Liver (tissue), 9 donors: ENCODE data around the gene MATN4. TPM values are rescaled to one million over a fixed set of nuclear protein-coding genes. Genes with fewer than 3 reads are reported as not detected.

Source experiments
- DNase-seq: peaks from one replicate; pipeline ENCODE4 v3.0.0-alpha.2; 2017; ENCODE audit warnings: low spot score
- H3K27ac ChIP-seq, 2 donors: one replicate each; pipeline ENCODE4 v1.7.0; 2013; ENCODE audit warnings: inconsistent platforms in 2 of 2, low read length in 2 of 2, control low read depth in 1 of 2, low read depth in 1 of 2, mild to moderate bottlenecking in 1 of 2
- H3K27me3 ChIP-seq, 4 donors: one replicate each; pipeline versions ENCODE4 v1.6.1 to v1.7.0; 2013; ENCODE audit warnings: low read length in 3 of 4, inconsistent platforms in 1 of 4, mild to moderate bottlenecking in 1 of 4, moderate library complexity in 1 of 4; ENCODE audit not compliant: control insufficient read depth in 4 of 4, insufficient read depth in 4 of 4
- H3K36me3 ChIP-seq, 4 donors: one replicate each; pipeline versions ENCODE4 v1.6.1 to v1.7.0; 2013; ENCODE audit warnings: low read length in 3 of 4, mild to moderate bottlenecking in 3 of 4, low read depth in 1 of 4, moderate library complexity in 1 of 4; ENCODE audit not compliant: control insufficient read depth in 4 of 4, insufficient read depth in 3 of 4
- H3K4me1 ChIP-seq, 4 donors: one replicate each; pipeline versions ENCODE4 v1.6.1 to v1.7.0; 2013; ENCODE audit warnings: low read length in 3 of 4, mild to moderate bottlenecking in 3 of 4, moderate library complexity in 1 of 4; ENCODE audit not compliant: control insufficient read depth in 4 of 4, insufficient read depth in 4 of 4
- H3K4me3 ChIP-seq, 3 donors: one replicate each; pipeline versions ENCODE4 v1.6.1 to v1.7.0; 2013; ENCODE audit warnings: low read length in 3 of 3, control low read depth in 1 of 3, low read depth in 1 of 3, mild to moderate bottlenecking in 1 of 3
- H3K9ac ChIP-seq, 2 donors: one replicate each; pipeline ENCODE4 v1.7.0; 2013; ENCODE audit warnings: low read length in 2 of 2, mild to moderate bottlenecking in 2 of 2, moderate library complexity in 2 of 2, control low read depth in 1 of 2, low read depth in 1 of 2
- H3K9me3 ChIP-seq, 4 donors: one replicate each; pipeline versions ENCODE4 v1.6.1 to v1.7.0; 2013; ENCODE audit warnings: low read length in 3 of 4; ENCODE audit not compliant: control insufficient read depth in 4 of 4
- EGR1 ChIP-seq, 2 donors: IDR thresholded peaks; 2 replicates each; pipeline ENCODE4 v1.6.1; 2016 to 2018; ENCODE audit warnings: antibody characterized with exemption in 2 of 2, low read depth in 2 of 2
- FOXA1 ChIP-seq: IDR thresholded peaks from 2 replicates; pipeline ENCODE4 v1.6.1; 2016; ENCODE audit warnings: antibody characterized with exemption
- FOXA2 ChIP-seq: IDR thresholded peaks from 2 replicates; pipeline ENCODE4 v1.6.1; 2016; ENCODE audit warnings: antibody characterized with exemption
- GABPA ChIP-seq, 2 donors: IDR thresholded peaks in 1 of 2; conservative IDR thresholded peaks in 1 of 2; 2 replicates each; pipeline ENCODE4 v1.6.1; 2016; ENCODE audit warnings: antibody characterized with exemption in 2 of 2, mild to moderate bottlenecking in 1 of 2, moderate library complexity in 1 of 2
- HNF4A ChIP-seq, 2 donors: conservative IDR thresholded peaks; 2 replicates each; pipeline ENCODE4 v1.6.1; 2016; ENCODE audit warnings: antibody characterized with exemption in 2 of 2, mild to moderate bottlenecking in 2 of 2
- HNF4G ChIP-seq: IDR thresholded peaks from 2 replicates; pipeline ENCODE4 v1.6.1; 2016; ENCODE audit warnings: antibody characterized with exemption
- JUND ChIP-seq, 2 donors: IDR thresholded peaks; 2 replicates each; pipeline ENCODE4 v1.6.1; 2016; ENCODE audit warnings: antibody characterized with exemption in 2 of 2
- NR2F2 ChIP-seq: IDR thresholded peaks from 2 replicates; pipeline ENCODE4 v1.6.1; 2016; ENCODE audit warnings: antibody characterized with exemption
- RAD21 ChIP-seq, 2 donors: IDR thresholded peaks; 2 replicates each; pipeline ENCODE4 v1.6.1; 2016; ENCODE audit warnings: antibody characterized with exemption in 2 of 2, mild to moderate bottlenecking in 2 of 2
- RXRA ChIP-seq, 2 donors: IDR thresholded peaks; 2 replicates each; pipeline ENCODE4 v1.6.1; 2017 to 2018; ENCODE audit warnings: antibody characterized with exemption in 2 of 2, mild to moderate bottlenecking in 1 of 2
- SP1 ChIP-seq: IDR thresholded peaks from 2 replicates; pipeline ENCODE4 v1.6.1; 2018; ENCODE audit warnings: antibody characterized with exemption, mild to moderate bottlenecking
- TAF1 ChIP-seq: conservative IDR thresholded peaks from 2 replicates; pipeline ENCODE4 v1.6.1; 2016; ENCODE audit warnings: antibody characterized with exemption, mild to moderate bottlenecking
- YY1 ChIP-seq: IDR thresholded peaks from 2 replicates; pipeline ENCODE4 v1.6.1; 2016; ENCODE audit warnings: antibody characterized with exemption, mild to moderate bottlenecking
- WGBS: extraction: QIAGEN DNeasy Blood & Tissue Kit; methylation state at CpG from one replicate; pipeline ENCODE4 v1.1.7; 2013; 5-methylcytosine and 5-hydroxymethylcytosine counted together
- polyA plus RNA-seq, 2 donors: library from polyadenylated mRNA; stranded (reverse) in 1 of 2; unstranded in 1 of 2; fragments of 200-250 nt in 1 of 2; fragments of >200 nt in 1 of 2; fragmentation: Nextera tagmentation in 1 of 2; extraction: Ambion mirVana in 1 of 2; gene quantifications; one replicate each; pipeline versions ENCODE4 v1.2.1 to v1.2.3, GENCODE V29; 2013 to 2015
- total RNA-seq, 2 donors: library from RNA; depleted of rRNA; stranded (reverse); fragments of >200 nt; gene quantifications; one replicate each; pipeline ENCODE4 v1.2.3, GENCODE V29; 2014
- TF ChIP-seq, protein P1 (sequence below): IDR thresholded peaks from 2 replicates; pipeline ENCODE4 v1.6.1; 2016; ENCODE audit warnings: antibody characterized with exemption
- TF ChIP-seq, protein P2 (sequence below): IDR thresholded peaks from 2 replicates; pipeline ENCODE4 v1.6.1; 2016; ENCODE audit warnings: antibody characterized with exemption
- TF ChIP-seq, protein P3 (sequence below): IDR thresholded peaks from 2 replicates; pipeline ENCODE4 v1.6.1; 2016; ENCODE audit warnings: antibody characterized with exemption, mild to moderate bottlenecking
- TF ChIP-seq, protein P4 (sequence below): IDR thresholded peaks from 2 replicates; pipeline ENCODE4 v1.6.1; 2016; ENCODE audit warnings: antibody characterized with exemption
- TF ChIP-seq, protein P5 (sequence below): fragments of 150-350 bp; IDR thresholded peaks from 2 replicates; pipeline ENCODE4 v1.5.1; 2017; ENCODE audit warnings: improper control_type of control experiment, low read depth, low read length; ENCODE audit not compliant: missing input control
- donor health status: healthy.
- donor health status: healthy.
- donor health status: healthy.
- donor health status: healthy.
- donor health status: healthy.

The MATN4 gene
- total and polyA plus RNA-seq, 4 donors, result 0.05 TPM; not detected in 3

DNA sequence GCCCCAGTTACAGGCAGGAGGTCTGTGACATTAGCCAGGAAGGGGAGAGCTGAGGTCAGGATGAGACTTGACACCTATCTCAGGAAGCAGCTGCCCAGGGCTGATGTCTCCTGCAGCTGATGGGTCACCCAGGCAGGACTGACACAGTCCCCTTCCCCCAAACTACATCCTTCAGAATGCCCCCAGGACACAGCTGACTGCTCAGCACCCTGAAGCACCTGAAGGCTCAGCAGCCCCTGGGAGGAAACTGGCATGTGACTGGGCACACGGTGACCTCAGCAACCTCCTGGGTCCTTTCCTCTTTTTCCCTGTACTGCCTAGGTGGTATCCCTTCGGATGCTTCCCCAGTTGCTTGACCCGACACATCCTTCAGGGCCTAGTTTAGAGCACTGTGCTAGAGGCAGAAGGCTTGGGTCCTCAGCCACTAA, 38.2 kb upstream of the MATN4 start:
- 14% methylated on average over 3 of the region's 3 CpGs for WGBS
- no peaks in the 10 kb centered on the region for H3K9me3 ChIP-seq
- peak overlapping the region; percentile 81 to 97 for H3K27ac ChIP-seq
- no peak for DNase-seq
- peaks cover 0 to under 1% (median 0%) of the 10 kb centered on the region in 4 donors for H3K36me3 ChIP-seq
- H3K27me3 ChIP-seq, result no peaks in the 10 kb centered on the region
- TF ChIP-seq FOXA1 (no peak), NR2F2 (peak; percentile 7), RXRA (IDR thresholded peaks at IDR 0.05) (peak in 1 of 2 donors; percentile 21)
- peak overlapping the region; percentile 57 to 99 for H3K9ac ChIP-seq
- peak overlapping the region; percentile 80 to 96 (median 88) for H3K4me3 ChIP-seq
- H3K4me1 ChIP-seq, result peaks cover under 1 to 35% (median 10%) of the 10 kb centered on the region in 4 donors

DNA sequence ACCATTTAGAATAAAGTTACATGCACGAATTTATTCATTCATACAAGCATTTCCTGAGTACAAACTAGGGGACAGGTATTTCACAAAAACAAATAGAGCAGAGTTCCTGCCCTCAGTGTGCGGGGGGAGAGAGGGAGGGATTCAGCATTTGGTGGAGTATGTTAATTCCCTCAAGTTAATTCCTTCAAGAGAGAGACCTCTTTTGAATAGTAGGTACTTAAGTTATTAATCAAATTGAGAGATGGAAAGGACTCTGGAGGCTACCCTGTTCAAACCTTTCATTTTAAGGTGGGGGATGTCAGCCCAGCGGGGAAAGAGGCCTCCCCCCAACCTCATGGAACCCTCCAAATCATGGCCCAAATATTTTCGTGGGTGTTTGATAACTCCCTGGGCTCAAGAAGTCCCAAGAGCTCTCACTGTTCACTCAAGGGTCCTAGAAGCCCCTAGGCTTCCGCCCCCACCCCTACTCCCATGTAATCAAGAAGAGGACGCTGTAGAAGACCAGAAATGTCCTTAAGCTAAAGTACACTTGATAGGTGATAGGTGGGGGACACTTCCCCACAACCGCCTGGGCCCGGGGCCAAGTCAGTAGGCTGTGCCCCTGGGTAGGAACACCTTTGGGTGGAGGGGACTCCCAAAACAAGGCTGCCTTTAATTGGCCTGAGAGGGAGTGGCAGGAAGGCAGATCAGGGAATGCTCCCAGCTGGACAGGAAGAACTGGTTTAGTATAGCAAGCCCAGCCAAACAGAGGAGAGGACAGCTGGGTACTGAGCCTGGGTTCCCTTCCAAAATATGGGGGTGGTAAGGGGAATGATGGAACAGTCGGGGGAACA, 37.2 kb upstream of the MATN4 start:
- DNase-seq, result no peak
- TF ChIP-seq SP1 (peak; percentile 17), GABPA (IDR thresholded peaks at IDR 0.05 in 1 of 2, conservative IDR thresholded peaks at IDR 0.05 in 1 of 2) (no peak), HNF4A (conservative IDR thresholded peaks at IDR 0.05) (peak in 1 of 2 donors; percentile 61), TAF1 (peak; percentile 70), FOXA1 (no peak), FOXA2 (no peak), RXRA (IDR thresholded peaks at IDR 0.05) (peak; percentile 39 to 45), RAD21 (IDR thresholded peaks at IDR 0.05) (peak in 1 of 2 donors; percentile 5), YY1 (peak; percentile 45), EGR1 (IDR thresholded peaks at IDR 0.05; ENCODE audit: low read depth in 2 of 2) (no peak), HNF4G (no peak), JUND (IDR thresholded peaks at IDR 0.05) (peak in 1 of 2 donors; percentile 61), NR2F2 (no peak)
- TF ChIP-seq, protein P1, sequence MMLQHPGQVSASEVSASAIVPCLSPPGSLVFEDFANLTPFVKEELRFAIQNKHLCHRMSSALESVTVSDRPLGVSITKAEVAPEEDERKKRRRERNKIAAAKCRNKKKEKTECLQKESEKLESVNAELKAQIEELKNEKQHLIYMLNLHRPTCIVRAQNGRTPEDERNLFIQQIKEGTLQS, result peak; percentile 7
- TF ChIP-seq, protein P2, sequence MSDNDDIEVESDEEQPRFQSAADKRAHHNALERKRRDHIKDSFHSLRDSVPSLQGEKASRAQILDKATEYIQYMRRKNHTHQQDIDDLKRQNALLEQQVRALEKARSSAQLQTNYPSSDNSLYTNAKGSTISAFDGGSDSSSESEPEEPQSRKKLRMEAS, result no peak
- TF ChIP-seq, protein P3, sequence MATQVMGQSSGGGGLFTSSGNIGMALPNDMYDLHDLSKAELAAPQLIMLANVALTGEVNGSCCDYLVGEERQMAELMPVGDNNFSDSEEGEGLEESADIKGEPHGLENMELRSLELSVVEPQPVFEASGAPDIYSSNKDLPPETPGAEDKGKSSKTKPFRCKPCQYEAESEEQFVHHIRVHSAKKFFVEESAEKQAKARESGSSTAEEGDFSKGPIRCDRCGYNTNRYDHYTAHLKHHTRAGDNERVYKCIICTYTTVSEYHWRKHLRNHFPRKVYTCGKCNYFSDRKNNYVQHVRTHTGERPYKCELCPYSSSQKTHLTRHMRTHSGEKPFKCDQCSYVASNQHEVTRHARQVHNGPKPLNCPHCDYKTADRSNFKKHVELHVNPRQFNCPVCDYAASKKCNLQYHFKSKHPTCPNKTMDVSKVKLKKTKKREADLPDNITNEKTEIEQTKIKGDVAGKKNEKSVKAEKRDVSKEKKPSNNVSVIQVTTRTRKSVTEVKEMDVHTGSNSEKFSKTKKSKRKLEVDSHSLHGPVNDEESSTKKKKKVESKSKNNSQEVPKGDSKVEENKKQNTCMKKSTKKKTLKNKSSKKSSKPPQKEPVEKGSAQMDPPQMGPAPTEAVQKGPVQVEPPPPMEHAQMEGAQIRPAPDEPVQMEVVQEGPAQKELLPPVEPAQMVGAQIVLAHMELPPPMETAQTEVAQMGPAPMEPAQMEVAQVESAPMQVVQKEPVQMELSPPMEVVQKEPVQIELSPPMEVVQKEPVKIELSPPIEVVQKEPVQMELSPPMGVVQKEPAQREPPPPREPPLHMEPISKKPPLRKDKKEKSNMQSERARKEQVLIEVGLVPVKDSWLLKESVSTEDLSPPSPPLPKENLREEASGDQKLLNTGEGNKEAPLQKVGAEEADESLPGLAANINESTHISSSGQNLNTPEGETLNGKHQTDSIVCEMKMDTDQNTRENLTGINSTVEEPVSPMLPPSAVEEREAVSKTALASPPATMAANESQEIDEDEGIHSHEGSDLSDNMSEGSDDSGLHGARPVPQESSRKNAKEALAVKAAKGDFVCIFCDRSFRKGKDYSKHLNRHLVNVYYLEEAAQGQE, result peak; percentile 54
- TF ChIP-seq, protein P4, sequence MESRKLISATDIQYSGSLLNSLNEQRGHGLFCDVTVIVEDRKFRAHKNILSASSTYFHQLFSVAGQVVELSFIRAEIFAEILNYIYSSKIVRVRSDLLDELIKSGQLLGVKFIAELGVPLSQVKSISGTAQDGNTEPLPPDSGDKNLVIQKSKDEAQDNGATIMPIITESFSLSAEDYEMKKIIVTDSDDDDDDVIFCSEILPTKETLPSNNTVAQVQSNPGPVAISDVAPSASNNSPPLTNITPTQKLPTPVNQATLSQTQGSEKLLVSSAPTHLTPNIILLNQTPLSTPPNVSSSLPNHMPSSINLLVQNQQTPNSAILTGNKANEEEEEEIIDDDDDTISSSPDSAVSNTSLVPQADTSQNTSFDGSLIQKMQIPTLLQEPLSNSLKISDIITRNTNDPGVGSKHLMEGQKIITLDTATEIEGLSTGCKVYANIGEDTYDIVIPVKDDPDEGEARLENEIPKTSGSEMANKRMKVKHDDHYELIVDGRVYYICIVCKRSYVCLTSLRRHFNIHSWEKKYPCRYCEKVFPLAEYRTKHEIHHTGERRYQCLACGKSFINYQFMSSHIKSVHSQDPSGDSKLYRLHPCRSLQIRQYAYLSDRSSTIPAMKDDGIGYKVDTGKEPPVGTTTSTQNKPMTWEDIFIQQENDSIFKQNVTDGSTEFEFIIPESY, result no peak
- TF ChIP-seq, protein P5, sequence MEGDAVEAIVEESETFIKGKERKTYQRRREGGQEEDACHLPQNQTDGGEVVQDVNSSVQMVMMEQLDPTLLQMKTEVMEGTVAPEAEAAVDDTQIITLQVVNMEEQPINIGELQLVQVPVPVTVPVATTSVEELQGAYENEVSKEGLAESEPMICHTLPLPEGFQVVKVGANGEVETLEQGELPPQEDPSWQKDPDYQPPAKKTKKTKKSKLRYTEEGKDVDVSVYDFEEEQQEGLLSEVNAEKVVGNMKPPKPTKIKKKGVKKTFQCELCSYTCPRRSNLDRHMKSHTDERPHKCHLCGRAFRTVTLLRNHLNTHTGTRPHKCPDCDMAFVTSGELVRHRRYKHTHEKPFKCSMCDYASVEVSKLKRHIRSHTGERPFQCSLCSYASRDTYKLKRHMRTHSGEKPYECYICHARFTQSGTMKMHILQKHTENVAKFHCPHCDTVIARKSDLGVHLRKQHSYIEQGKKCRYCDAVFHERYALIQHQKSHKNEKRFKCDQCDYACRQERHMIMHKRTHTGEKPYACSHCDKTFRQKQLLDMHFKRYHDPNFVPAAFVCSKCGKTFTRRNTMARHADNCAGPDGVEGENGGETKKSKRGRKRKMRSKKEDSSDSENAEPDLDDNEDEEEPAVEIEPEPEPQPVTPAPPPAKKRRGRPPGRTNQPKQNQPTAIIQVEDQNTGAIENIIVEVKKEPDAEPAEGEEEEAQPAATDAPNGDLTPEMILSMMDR, result no peak
- Histone ChIP-seq H3K27me3 (no peaks in the 10 kb centered on the region), H3K9me3 (no peaks in the 10 kb centered on the region), H3K4me3 (peak overlapping the region; percentile 80 to 96 (median 88)), H3K36me3 (peaks cover 0 to 7% (median 0%) of the 10 kb centered on the region in 4 donors), H3K4me1 (peaks cover 8 to 45% (median 15%) of the 10 kb centered on the region in 4 donors), H3K9ac (peak overlapping the region; percentile 57 to 99), H3K27ac (peak overlapping the region; percentile 81 to 97)
- 33% methylated on average over 9 of the region's 9 CpGs for WGBS
